PC-9 (cell line): ENCODE data around the gene STUB1. TPM values are rescaled to one million over a fixed set of nuclear protein-coding genes. Genes with fewer than 3 reads are reported as not detected.
A peak's percentile ranks its signal among the peaks of the same experiment; 100 is the strongest.

Experiments
- BruUV-seq: library from RNA; stranded (reverse); fragments of 400-500 nt; replicated peaks from 2 replicates; lab custom pipeline; 2021; lab: Mats Ljungman, UMichigan
- CTCF ChIA-PET: fragments of 300-600 bp; sonication (Branson Sonifier 250); formaldehyde crosslinking; loops from one replicate; lab custom pipeline; 2022; ENCODE audit warnings: antibody characterized with exemption; lab: Charles Lee
- POLR2A ChIA-PET: fragments of 300-600 bp; sonication (Branson Sonifier 250); formaldehyde crosslinking; loops from one replicate; lab custom pipeline; 2022; ENCODE audit warnings: antibody characterized with exemption; ENCODE audit not compliant: unreplicated experiment; lab: Charles Lee
- DNase-seq, 2 experiments: peaks; one replicate each; pipeline versions ENCODE4 v3.0.0 to v3.0.0-alpha.2; 2015 to 2022; ENCODE audit warnings: mixed read lengths in 1 of 2
- H2AFZ ChIP-seq: fragments of 200-600 bp; sonication (generic); 2 replicates; pipeline ENCODE4 v1.8.1; 2017; ENCODE audit warnings: antibody characterized with exemption
- H3F3A ChIP-seq: fragments of 200-600 bp; sonication (generic); 2 replicates; pipeline ENCODE4 v1.8.1; 2017; ENCODE audit warnings: antibody characterized with exemption, mild to moderate bottlenecking, low read depth; ENCODE audit not compliant: insufficient read depth
- H3K27ac ChIP-seq: fragments of 200-600 bp; sonication (generic); 2 replicates; pipeline ENCODE4 v1.6.1; 2016; ENCODE audit warnings: mixed run types
- H3K27me3 ChIP-seq: fragments of 200-600 bp; sonication (generic); 2 replicates; pipeline ENCODE4 v1.6.1; 2016; ENCODE audit warnings: low read depth, mixed run types; ENCODE audit not compliant: insufficient read depth
- H3K36me3 ChIP-seq: fragments of 200-600 bp; sonication (generic); 2 replicates; pipeline ENCODE4 v1.6.1; 2016; ENCODE audit warnings: low read depth, mixed run types
- H3K4me1 ChIP-seq: fragments of 200-600 bp; sonication (generic); replicated peaks from 2 replicates; pipeline ENCODE4 v1.6.1; 2016; ENCODE audit warnings: mixed run types; ENCODE audit not compliant: insufficient read depth
- H3K4me2 ChIP-seq: fragments of 200-600 bp; sonication (generic); 2 replicates; pipeline ENCODE4 v1.6.1; 2017; ENCODE audit warnings: mixed run types
- H3K4me3 ChIP-seq: fragments of 200-600 bp; sonication (generic); 2 replicates; pipeline ENCODE4 v1.6.1; 2016; ENCODE audit warnings: mixed run types
- H3K79me2 ChIP-seq: fragments of 200-600 bp; sonication (generic); 2 replicates; pipeline ENCODE4 v1.6.1; 2017; ENCODE audit warnings: low read depth, mixed run types
- H3K9me2 ChIP-seq: fragments of 200-600 bp; sonication (generic); 2 replicates; pipeline ENCODE4 v1.8.1; 2017; ENCODE audit warnings: mild to moderate bottlenecking; ENCODE audit not compliant: insufficient read depth
- H3K9me3 ChIP-seq: fragments of 200-600 bp; sonication (generic); 2 replicates; pipeline ENCODE4 v1.8.1; 2016; ENCODE audit warnings: low read depth; ENCODE audit not compliant: insufficient read depth
- H4K20me1 ChIP-seq: fragments of 200-600 bp; sonication (generic); 2 replicates; pipeline ENCODE4 v1.8.1; 2017; ENCODE audit not compliant: insufficient read depth
- EZH2 ChIP-seq: fragments of 200-600 bp; sonication (generic); IDR thresholded peaks from 2 replicates; pipeline ENCODE4 v1.8.0; 2017; ENCODE audit warnings: antibody characterized with exemption, low read depth
- intact Hi-C: fragments of 100-400 bp; cut with micrococcal nuclease; formaldehyde crosslinking; loops from one replicate; pipeline ENCODE4 v1.10.0; 2022; ENCODE audit not compliant: unreplicated experiment
- total RNA-seq: library from RNA; stranded (reverse); gene quantifications from 2 replicates; pipeline ENCODE4 v1.2.3, GENCODE V29; 2021
- TF ChIP-seq, protein P1 (sequence below): fragments of 200-600 bp; sonication (generic); conservative IDR thresholded peaks from 2 replicates; pipeline ENCODE4 v1.6.1; 2017; ENCODE audit warnings: mixed run types, antibody characterized with exemption, mild to moderate bottlenecking, moderate library complexity

The STUB1 gene
- total RNA-seq, 1 experiment from 2014 or later = 174 TPM

GRCh38 chr16:636206-637080 is 43.8 kb upstream of the STUB1 start, which contains the start of gene METTL26:
Gene METTL26, minus strand, starts transcription at chr16:636305. Its CDS starts 15 bp downstream, at chr16:636290.
- H3K9me3 ChIP-seq = no peaks in the 10 kb centered on the region
- peaks cover 16% of the 10 kb centered on the region for H3F3A ChIP-seq
- peaks cover 11% of the 10 kb centered on the region; the same call in 1 of the 2 replicates for H3K4me1 ChIP-seq
- no peaks in the 10 kb centered on the region for H4K20me1 ChIP-seq
- intact Hi-C loops = loop anchor here (2.0 kb wide), 1 partner anchor 44 kb away; no protein-coding TSS in a partner anchor
- POLR2A ChIA-PET = interaction anchor here (0.6 to 0.7 kb wide), 9 partner anchors 84 to 1519 kb away, joined by 3 to 17 read pairs (median 6); partner anchors contain the start of gene TRAF7
- H3K4me2 ChIP-seq = peak within 1 kb of the TSS; percentile 90
- H3K4me3 ChIP-seq = peak within 1 kb of the TSS; percentile 80
- peak; percentile 85 to 94 for DNase-seq
- no TSS peak for BruUV-seq
- H3K27me3 ChIP-seq = no peaks in the 10 kb centered on the region
- H3K27ac ChIP-seq = peak within 1 kb of the TSS; percentile 80
- H3K36me3 ChIP-seq = no peaks in the 10 kb centered on the region
- CTCF ChIA-PET = interaction anchor here (0.9 kb wide), 1 partner anchor 43 kb away, joined by 4 read pairs; no protein-coding TSS in a partner anchor
- peaks cover 19% of the 10 kb centered on the region for H3K79me2 ChIP-seq
- no peak for TF ChIP-seq EZH2
- TF ChIP-seq, protein P1, sequence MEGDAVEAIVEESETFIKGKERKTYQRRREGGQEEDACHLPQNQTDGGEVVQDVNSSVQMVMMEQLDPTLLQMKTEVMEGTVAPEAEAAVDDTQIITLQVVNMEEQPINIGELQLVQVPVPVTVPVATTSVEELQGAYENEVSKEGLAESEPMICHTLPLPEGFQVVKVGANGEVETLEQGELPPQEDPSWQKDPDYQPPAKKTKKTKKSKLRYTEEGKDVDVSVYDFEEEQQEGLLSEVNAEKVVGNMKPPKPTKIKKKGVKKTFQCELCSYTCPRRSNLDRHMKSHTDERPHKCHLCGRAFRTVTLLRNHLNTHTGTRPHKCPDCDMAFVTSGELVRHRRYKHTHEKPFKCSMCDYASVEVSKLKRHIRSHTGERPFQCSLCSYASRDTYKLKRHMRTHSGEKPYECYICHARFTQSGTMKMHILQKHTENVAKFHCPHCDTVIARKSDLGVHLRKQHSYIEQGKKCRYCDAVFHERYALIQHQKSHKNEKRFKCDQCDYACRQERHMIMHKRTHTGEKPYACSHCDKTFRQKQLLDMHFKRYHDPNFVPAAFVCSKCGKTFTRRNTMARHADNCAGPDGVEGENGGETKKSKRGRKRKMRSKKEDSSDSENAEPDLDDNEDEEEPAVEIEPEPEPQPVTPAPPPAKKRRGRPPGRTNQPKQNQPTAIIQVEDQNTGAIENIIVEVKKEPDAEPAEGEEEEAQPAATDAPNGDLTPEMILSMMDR = no peak
- no peaks in the 10 kb centered on the region for H3K9me2 ChIP-seq
- H2AFZ ChIP-seq = peak within 1 kb of the TSS; percentile 91

DNA sequence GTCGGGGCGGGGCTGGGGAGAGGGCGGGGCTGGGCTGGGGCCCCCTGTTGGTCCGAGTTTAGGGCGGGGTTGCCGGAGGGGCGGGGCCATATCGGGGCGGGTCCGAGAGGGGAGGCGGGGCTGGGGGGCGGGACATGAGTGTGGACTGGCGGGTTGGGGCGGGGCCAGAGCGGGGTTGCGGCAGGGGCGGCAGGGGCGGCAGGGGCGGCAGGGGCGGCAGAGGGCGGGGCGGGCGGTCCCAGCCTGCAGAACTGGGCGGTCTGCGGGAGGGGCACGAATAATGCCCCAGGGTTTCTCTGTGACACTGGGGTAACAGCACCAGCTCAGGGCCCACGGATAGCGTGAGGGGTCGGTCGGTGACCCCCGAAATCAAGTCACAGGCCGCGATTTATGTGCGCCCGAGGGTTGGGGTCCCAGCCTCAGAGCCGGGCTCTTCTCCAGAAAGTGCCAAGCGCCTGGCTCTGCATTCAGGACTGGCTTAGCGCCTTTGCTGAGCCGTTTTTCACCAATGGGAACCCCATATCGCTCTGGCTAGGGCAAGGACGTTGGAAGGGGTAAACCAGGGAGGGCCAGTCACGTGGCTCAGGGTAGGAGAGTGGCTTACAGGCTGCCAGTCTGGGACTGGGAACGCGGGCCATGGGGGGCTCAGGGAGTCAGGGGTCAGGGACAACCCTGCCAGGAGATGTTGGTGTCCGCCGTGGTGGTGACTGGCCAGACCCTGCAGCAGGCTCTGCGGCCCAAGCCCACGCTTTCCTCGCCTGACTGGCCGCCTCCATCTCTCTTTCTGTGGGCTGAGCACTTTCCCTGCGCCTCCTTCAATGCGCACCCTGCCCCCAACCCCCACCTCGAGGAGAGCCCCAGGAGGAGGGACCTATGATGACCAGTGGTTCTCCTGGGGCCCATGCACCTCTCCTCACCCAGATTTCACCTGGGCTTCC is 42.9 kb upstream of the STUB1 start:
- Histone ChIP-seq H3K9me3 (no peaks in the 10 kb centered on the region), H2AFZ (peak overlapping the region; percentile 91), H4K20me1 (no peaks in the 10 kb centered on the region), H3K4me2 (peak overlapping the region; percentile 90), H3K27ac (0 out of 2 replicates have a peak overlapping the region, but pooled peaks have one; percentile 80), H3K9me2 (no peaks in the 10 kb centered on the region), H3K4me3 (peak overlapping the region; percentile 80), H3F3A (peaks cover 16% of the 10 kb centered on the region), H3K36me3 (no peaks in the 10 kb centered on the region), H3K79me2 (peaks cover 19% of the 10 kb centered on the region), H3K27me3 (no peaks in the 10 kb centered on the region), H3K4me1 (peaks cover 11% of the 10 kb centered on the region; the same call in 1 of the 2 replicates)
- no peak for TF ChIP-seq EZH2
- TF ChIP-seq, protein P1 = no peak
- BruUV-seq = no TSS peak
- ChIA-PET CTCF (interaction anchor here (0.5 to 0.9 kb wide), 2 partner anchors 44 to 45 kb away, joined by 3 to 4 read pairs; no protein-coding TSS in a partner anchor), POLR2A (interaction anchor here (0.6 to 0.7 kb wide), 4 partner anchors 44 to 854 kb away, joined by 4 to 17 read pairs (median 6); no protein-coding TSS in a partner anchor)
- no peak for DNase-seq
- intact Hi-C loops = loop anchor here (2.0 kb wide), 1 partner anchor 45 kb away; no protein-coding TSS in a partner anchor
